ENCODE data around the gene P3H2. TPM values are rescaled to one million over a fixed set of nuclear protein-coding genes. Genes with fewer than 3 reads are reported as not detected.

Gene P3H2
- total RNA-seq, 2 experiments from 2014 or later: not detected

DNA sequence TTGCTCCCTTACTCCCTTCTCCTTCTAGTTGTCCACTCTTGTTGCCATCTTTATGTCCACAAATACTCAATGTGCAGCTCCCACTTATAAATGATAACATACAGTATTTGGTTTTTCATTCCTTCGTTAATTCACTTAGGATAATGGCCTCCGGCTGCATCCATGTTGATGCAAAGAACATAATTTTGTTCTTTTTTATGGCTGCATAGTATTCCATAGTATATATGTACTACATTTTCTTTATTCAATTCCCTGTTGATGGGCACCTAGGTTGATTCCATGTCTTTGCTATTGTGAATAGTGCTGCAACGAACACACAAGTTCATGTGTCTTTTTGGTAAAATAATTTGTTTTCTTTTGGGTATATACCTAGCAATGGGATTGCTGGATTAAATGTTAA, 21.3 kb upstream of the P3H2 start:
- Mint-ChIP-seq H3K27me3 (peaks cover 3% of the 10 kb centered on the region), H3K9me3 (ENCODE audit: low read depth) (no peaks in the 10 kb centered on the region), H3K27ac (no peak overlapping the region), H3K4me1 (no peaks in the 10 kb centered on the region), H3K36me3 (no peaks in the 10 kb centered on the region), H3K4me3 (no peak overlapping the region)
- DNase-seq: no peak
- ATAC-seq: no peak
- CTCF ChIA-PET: no interaction called here

DNA sequence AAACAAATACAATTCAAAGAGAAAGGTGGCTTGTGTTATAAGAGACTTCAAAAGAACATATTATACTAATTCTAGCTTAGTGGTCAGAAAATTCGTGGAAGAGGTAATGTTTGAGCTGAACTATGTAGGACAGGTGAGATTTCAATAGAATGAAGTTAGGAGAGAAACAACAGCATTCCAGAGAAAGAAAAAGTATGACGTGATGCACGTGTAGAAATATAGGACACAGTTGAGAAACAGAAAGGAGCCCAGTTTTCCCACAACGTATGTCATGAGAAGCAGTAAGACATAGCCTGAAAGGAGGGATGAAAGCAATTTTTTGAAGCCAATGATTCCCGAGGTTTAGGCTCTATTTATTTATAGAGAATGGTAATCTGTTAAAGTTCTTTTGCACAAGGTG, 18.7 kb upstream of the P3H2 start:
- CTCF ChIA-PET: no interaction called here
- peaks cover 7% of the 10 kb centered on the region for H3K27me3 Mint-ChIP-seq
- DNase-seq (no peak), ATAC-seq (no peak)
- no peak overlapping the region for H3K27ac Mint-ChIP-seq
- H3K4me3 Mint-ChIP-seq: no peak overlapping the region
- H3K4me1 Mint-ChIP-seq: no peaks in the 10 kb centered on the region
- H3K9me3 Mint-ChIP-seq (ENCODE audit: low read depth): no peaks in the 10 kb centered on the region
- H3K36me3 Mint-ChIP-seq: no peaks in the 10 kb centered on the region

DNA sequence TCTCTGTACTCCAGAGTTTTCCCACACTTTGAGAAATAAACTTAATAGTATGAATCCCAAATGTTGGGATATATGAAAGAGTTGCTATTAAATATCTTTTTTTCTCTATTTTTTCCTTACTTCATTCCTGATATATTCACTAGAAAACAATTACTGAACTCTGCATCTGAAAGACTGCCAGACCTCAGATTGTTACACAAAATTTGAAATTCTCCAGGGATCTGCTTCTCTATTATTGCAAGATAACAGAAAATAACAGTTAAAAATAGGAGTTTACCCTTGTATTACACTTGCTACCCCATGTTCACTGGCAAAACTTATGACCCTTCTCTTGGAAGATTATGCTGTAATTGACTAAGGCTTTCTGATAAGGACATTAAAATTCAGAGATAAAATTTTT, 11.7 kb upstream of the P3H2 start:
- Mint-ChIP-seq H3K36me3 (no peaks in the 10 kb centered on the region), H3K27ac (no peak overlapping the region), H3K4me3 (no peak overlapping the region), H3K9me3 (ENCODE audit: low read depth) (no peaks in the 10 kb centered on the region), H3K27me3 (peaks cover 4% of the 10 kb centered on the region), H3K4me1 (no peaks in the 10 kb centered on the region)
- ATAC-seq: no peak
- CTCF ChIA-PET: no interaction called here
- DNase-seq: no peak

DNA sequence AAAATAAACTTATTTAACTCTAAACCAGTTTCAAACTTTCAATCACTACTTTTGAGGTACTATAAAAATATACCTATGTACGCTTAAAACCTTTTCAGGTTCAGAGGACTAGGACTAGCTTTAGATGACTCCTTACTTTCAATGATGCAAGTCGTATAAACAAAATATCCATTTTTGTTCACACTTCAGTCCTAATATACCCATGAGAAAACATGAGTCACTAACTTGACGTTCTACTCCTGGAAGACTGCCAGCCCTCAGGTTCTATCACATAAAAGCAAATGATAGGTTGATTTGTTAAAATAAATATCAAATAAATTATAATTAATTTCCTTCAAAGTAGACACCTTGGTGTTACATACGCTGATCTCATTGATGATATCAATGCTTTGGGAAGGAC, 10.6 kb upstream of the P3H2 start:
- H3K27me3 Mint-ChIP-seq: no peaks in the 10 kb centered on the region
- DNase-seq (no peak), ATAC-seq (no peak)
- H3K27ac Mint-ChIP-seq: no peak overlapping the region
- no peaks in the 10 kb centered on the region for H3K9me3 Mint-ChIP-seq (ENCODE audit: low read depth)
- H3K4me1 Mint-ChIP-seq: no peaks in the 10 kb centered on the region
- H3K36me3 Mint-ChIP-seq: no peaks in the 10 kb centered on the region
- CTCF ChIA-PET: no interaction called here
- no peak overlapping the region for H3K4me3 Mint-ChIP-seq

DNA sequence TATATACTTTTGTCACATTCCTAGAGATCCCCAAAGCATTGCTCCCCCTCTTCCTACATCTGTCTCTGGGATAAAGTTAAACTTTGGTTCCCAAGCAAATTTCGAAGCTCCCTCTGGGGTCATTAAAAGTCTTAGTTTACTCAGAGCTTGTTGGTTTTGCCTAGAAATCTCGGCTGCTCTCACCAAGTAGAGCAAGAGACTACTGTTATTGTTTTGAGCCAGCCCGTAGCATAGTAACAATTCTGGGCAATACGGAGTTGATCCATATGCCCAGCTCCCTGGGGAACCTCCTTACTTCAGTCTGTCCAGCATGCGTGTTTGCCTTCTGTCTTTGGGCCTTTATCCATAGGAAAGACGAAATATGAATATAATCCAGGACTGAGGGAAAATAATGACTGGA, 10.0 kb upstream of the P3H2 start:
- CTCF ChIA-PET: no interaction called here
- Mint-ChIP-seq H3K27ac (no peak overlapping the region), H3K4me1 (no peaks in the 10 kb centered on the region), H3K9me3 (ENCODE audit: low read depth) (no peaks in the 10 kb centered on the region), H3K36me3 (no peaks in the 10 kb centered on the region), H3K4me3 (no peak overlapping the region), H3K27me3 (no peaks in the 10 kb centered on the region)
- ATAC-seq (no peak), DNase-seq (no peak)

DNA sequence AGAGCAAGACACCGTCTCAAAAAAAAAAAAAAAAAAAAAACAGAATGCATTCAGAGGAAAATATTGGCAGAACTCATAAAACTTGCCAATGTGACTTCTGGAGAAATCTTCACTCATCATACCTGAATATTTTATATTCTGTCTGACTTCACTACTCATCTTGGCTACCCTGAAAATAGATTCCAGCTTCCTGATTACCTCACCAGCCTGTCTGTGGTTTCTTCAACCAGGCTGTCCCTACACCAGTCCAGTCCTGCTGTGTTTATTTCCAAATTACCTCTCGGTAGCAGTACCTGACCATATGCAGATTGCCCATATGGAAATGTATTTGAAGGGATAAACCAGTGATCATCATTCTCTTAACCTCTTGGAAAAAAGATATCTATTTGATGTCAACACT, 9.3 kb upstream of the P3H2 start:
- Mint-ChIP-seq H3K27ac (no peak overlapping the region), H3K36me3 (no peaks in the 10 kb centered on the region), H3K4me1 (no peaks in the 10 kb centered on the region), H3K27me3 (peaks cover under 1% of the 10 kb centered on the region), H3K9me3 (ENCODE audit: low read depth) (no peaks in the 10 kb centered on the region), H3K4me3 (no peak overlapping the region)
- no peak for DNase-seq
- no peak for ATAC-seq
- CTCF ChIA-PET: no interaction called here

DNA sequence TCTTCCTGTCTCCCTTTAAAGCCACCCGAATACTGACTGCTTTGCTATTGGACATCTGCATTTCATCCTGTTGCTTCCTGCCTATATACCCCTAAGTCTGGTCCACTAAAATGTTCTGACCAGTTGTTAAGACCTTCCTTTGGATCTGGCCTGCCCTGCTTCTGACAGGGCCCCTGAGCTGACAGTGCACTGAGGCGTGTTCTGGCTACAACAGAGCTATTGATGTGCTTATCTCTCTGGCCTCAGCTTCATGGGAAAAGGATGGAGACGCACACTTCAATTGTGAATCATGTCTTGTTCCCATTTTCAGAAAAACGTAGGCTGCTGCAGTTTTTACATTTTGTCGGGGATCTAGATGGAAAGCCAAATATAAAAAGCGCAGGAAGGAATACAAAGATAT, 7.1 kb upstream of the P3H2 start:
- Mint-ChIP-seq H3K36me3 (no peaks in the 10 kb centered on the region), H3K9me3 (ENCODE audit: low read depth) (no peaks in the 10 kb centered on the region), H3K4me1 (no peaks in the 10 kb centered on the region), H3K27ac (no peak overlapping the region), H3K27me3 (peaks cover 12% of the 10 kb centered on the region), H3K4me3 (no peak overlapping the region)
- DNase-seq (no peak), ATAC-seq (no peak)
- CTCF ChIA-PET: no interaction called here

DNA sequence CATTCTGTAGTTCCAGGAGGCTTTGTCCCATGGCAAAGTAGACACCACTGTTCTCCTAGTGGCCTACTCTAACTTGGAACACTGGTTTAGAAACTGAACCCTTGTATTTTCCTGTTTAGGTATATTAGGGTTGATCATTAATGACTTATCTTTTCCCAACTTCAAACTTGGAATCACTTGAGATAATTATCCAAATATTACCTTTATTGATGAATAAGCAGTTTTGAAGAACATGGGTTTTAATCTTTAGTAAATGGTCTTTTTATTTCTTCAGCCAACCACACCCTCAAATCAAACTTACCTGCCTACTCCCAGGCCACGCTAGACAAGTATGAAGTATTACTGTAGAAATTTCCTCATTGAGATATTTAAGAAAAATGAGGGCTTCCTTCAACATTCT, 6.5 kb upstream of the P3H2 start:
- Mint-ChIP-seq H3K27me3 (peaks cover 18% of the 10 kb centered on the region), H3K27ac (no peak overlapping the region), H3K4me1 (no peaks in the 10 kb centered on the region), H3K9me3 (ENCODE audit: low read depth) (no peaks in the 10 kb centered on the region), H3K4me3 (no peak overlapping the region), H3K36me3 (no peaks in the 10 kb centered on the region)
- CTCF ChIA-PET: no interaction called here
- DNase-seq (no peak), ATAC-seq (no peak)

DNA sequence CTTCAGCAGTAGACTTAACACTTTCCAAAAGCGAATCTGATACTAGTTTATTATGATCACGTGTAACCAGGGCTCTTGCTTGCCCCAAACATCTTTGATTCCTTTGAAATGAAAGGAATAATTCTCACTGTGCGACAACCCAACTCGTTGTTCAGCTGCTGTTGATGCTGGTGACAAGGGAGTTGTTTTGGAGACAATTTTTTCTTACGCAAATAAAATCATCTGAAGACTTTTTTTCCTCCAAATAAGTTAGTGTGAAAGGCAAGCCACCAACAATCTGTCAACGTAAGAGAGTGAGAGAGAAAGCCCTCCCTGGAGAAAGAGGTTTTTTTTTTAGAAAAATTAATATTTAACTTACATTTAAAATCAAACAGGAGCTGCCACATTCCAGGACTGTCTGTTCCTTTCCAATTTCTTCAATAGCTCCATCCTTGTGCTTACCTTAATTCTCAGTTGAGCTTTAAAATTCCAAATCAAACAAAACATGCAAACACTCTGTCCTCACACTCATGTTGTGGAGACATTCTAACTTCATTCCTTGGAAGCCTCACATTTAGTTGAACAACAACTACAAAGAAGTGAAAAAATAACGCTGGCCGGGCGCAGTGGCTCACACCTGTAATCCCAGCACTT, 4.9 kb upstream of the P3H2 start:
- H3K27me3 Mint-ChIP-seq: peaks cover 30% of the 10 kb centered on the region
- CTCF ChIA-PET: no interaction called here
- no peak overlapping the region for H3K27ac Mint-ChIP-seq
- ATAC-seq: no peak
- no peaks in the 10 kb centered on the region for H3K9me3 Mint-ChIP-seq (ENCODE audit: low read depth)
- no peaks in the 10 kb centered on the region for H3K4me1 Mint-ChIP-seq
- H3K36me3 Mint-ChIP-seq: no peaks in the 10 kb centered on the region
- H3K4me3 Mint-ChIP-seq: no peak overlapping the region
- no peak for DNase-seq

DNA sequence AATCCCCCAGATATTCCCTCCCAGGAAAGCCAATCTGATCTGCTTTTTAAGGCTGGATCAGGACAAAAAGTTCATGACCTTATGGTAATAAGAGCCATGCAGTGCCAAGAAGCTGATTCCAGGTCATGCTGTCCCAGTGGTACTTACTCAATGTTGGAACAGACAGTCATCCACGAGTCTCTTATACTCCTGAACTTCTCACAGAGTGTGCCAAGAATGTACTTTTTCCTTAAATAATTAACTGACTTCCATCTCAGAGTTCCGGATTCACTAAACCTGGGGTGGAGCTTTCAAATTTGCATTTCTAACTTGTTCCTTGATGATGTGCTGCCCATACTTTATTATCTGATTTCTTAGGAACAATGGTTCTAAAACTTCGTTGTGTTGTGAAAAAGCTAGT, 3.4 kb upstream of the P3H2 start:
- no peak overlapping the region for H3K27ac Mint-ChIP-seq
- ATAC-seq (no peak), DNase-seq (no peak)
- no peak overlapping the region for H3K4me3 Mint-ChIP-seq
- H3K27me3 Mint-ChIP-seq: peaks cover 41% of the 10 kb centered on the region
- no peaks in the 10 kb centered on the region for H3K9me3 Mint-ChIP-seq (ENCODE audit: low read depth)
- peaks cover 6% of the 10 kb centered on the region for H3K4me1 Mint-ChIP-seq
- CTCF ChIA-PET: no interaction called here
- H3K36me3 Mint-ChIP-seq: no peaks in the 10 kb centered on the region

DNA sequence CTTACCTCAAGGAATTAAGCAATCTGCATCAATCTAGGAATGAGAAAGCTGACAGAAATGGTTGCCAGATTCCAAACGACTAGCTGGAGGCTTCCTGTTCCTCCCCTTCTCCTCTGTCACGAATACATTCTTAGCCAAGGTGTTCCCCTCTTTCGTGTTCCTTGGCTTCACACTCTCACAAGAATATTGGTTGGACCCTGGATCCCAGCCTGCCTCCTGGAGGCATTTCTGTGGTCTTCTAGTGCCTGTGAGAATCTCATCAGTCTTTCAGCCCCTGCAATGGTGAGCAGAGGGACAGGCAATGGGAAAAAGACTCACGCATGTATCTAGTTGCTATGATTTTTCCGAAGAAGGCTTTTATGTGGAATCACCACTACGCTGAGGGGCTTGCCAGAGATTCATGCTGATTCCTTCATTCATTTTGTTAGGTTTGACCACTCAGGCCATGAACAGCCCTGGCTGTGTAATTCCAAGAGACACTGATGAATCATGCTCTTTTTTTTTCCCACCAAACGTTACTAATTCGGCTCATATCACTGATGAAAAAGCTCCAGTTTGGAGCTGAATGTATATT, 1.6 kb upstream of the P3H2 start:
- no peaks in the 10 kb centered on the region for H3K36me3 Mint-ChIP-seq
- no peak overlapping the region for H3K4me3 Mint-ChIP-seq
- H3K27me3 Mint-ChIP-seq: peaks cover 57% of the 10 kb centered on the region
- CTCF ChIA-PET: no interaction called here
- peaks cover 6% of the 10 kb centered on the region for H3K4me1 Mint-ChIP-seq
- no peak overlapping the region for H3K27ac Mint-ChIP-seq
- DNase-seq (no peak), ATAC-seq (no peak)
- no peaks in the 10 kb centered on the region for H3K9me3 Mint-ChIP-seq (ENCODE audit: low read depth)

DNA sequence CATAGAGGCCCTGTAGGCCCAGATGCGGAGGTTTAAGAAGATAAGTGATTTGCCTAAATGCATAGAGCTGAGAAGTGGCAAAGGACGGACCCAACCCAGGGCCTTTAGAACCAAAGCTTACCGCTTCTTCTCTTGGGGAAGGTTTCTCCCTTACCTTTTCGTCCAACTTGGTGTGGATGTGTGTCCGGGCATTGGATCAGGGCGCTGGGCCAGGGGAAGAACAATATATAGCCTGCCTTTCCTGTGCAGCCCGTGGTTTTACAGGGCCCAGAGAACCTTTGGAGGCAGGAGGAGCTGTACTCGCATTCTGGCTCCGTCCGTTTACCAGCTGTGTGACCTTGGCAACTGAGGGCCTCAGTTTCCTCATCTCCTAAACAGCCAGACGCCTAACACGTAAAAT, 686 bp upstream of the P3H2 start:
- no peak for ATAC-seq
- Mint-ChIP-seq H3K36me3 (no peaks in the 10 kb centered on the region), H3K4me3 (no peak overlapping the region), H3K4me1 (peaks cover 6% of the 10 kb centered on the region), H3K27ac (no peak overlapping the region), H3K9me3 (ENCODE audit: low read depth) (no peaks in the 10 kb centered on the region), H3K27me3 (peaks cover 61% of the 10 kb centered on the region)
- CTCF ChIA-PET: no interaction called here
- no peak for DNase-seq

DNA sequence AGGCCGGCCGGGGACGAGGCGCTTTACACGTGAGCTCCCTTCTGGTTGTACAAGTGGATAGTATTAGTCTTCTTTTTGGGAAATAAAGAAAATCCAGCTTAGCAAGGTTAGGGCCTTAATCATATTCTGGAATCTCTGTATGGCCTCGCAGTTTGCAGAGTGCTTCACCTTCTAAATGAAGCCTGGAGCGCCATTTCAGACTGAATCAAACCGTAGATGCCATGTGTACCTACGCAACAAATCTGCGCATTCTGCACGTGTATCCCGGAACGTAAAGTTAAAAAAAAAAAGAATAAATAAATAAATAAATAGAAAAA, 322 bp upstream of the P3H2 start:
- Mint-ChIP-seq H3K36me3 (no peaks in the 10 kb centered on the region), H3K4me1 (peaks cover 6% of the 10 kb centered on the region), H3K27ac (no peak overlapping the region), H3K9me3 (ENCODE audit: low read depth) (no peaks in the 10 kb centered on the region), H3K27me3 (peaks cover 63% of the 10 kb centered on the region), H3K4me3 (no peak overlapping the region)
- DNase-seq (no peak), ATAC-seq (no peak)
- CTCF ChIA-PET: no interaction called here

DNA sequence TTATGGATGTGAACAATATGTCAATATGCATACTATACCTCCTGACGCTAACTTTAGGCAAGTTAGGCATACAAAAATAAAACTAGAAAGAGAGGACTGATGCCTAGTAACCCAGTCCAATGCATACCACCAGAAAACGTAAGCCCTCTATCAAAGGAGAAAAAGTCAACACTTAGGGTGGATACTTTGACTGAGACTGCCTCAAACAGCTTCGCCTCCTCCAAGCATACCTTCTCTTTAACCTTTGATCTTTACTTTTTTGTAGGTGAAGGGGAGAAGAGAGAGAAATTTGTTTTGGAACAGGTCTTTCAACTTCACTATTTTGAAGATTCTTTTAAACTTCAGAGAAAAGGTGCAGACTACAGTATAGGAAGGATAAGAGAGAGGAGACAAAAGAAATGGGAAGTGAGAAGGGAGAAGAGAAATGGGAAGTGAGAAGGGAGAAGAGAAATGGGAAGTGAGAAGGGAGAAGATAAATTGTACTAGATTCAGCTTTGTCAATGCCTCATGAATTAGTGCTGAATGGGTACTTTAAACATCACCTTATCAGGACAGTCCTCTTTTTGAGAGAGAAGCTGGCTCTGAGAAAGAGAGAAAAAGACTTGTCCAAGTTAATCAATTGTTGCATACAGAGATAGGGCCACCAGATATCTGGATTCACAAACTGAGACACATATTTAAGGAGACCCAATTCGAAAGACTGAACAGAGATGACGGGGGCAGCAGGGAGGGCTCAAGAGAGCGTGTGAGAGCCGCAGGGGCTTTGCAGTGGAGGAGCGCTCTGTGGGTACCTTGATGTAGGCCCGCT, 1.0 kb downstream of the P3H2 start:
- CTCF ChIA-PET: interaction anchor here (1.0 kb wide), 1 partner anchor 14 kb away, joined by 3 read pairs; no protein-coding TSS in a partner anchor
- ATAC-seq (no peak), DNase-seq (no peak)
- H3K36me3 Mint-ChIP-seq: no peaks in the 10 kb centered on the region
- H3K27ac Mint-ChIP-seq: peak overlapping the region; percentile 10
- H3K27me3 Mint-ChIP-seq: peaks cover 70% of the 10 kb centered on the region
- peaks cover 6% of the 10 kb centered on the region for H3K4me1 Mint-ChIP-seq
- no peaks in the 10 kb centered on the region for H3K9me3 Mint-ChIP-seq (ENCODE audit: low read depth)
- peak overlapping the region; percentile 14 for H3K4me3 Mint-ChIP-seq
